Endothelial cell of umbilical vein (primary cell): ENCODE measurements around the gene NTRK2.

ENCODE experiments used
- POLR2AphosphoS5 ChIP-seq: IDR thresholded peaks from 2 replicates; pipeline ENCODE4 v1.6.1; 2012; ENCODE audit warnings: low read depth, mild to moderate bottlenecking, control low read depth, low read length, moderate library complexity; ENCODE audit not compliant: insufficient read depth
- TF ChIP-seq, protein P1 (sequence below), 2 donors: IDR thresholded peaks; 1 replicate in 1 of 2; 2 replicates in 1 of 2; pipeline ENCODE4 v1.5.1; 2011; ENCODE audit warnings: low read length in 2 of 2, mild to moderate bottlenecking in 2 of 2, moderate library complexity in 2 of 2, control low read depth in 1 of 2, inconsistent platforms in 1 of 2, low read depth in 1 of 2; ENCODE audit not compliant: insufficient read depth in 1 of 2; ENCODE audit errors: extremely low read depth in 1 of 2

DNA sequence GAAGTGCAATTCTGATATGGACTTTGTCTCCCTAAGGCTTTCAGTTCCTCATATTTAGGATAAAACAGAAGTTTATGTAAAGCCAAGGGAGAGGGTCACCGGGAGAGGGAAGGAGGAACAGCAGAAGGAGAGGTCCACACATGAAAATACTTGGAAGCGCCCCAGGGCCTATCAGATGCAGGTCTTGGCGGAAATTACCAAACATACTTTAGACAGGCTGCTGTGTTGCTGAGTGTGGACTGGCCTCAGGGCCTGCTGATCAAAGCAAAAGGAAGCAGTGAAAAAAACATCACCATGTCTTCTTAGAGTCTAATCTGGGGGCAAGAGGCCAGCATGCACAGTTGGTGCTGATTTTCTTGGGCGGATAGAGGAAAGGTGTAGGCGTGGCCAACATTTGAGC is 14.1 kb upstream of the NTRK2 start:
- TF ChIP-seq, protein P1, sequence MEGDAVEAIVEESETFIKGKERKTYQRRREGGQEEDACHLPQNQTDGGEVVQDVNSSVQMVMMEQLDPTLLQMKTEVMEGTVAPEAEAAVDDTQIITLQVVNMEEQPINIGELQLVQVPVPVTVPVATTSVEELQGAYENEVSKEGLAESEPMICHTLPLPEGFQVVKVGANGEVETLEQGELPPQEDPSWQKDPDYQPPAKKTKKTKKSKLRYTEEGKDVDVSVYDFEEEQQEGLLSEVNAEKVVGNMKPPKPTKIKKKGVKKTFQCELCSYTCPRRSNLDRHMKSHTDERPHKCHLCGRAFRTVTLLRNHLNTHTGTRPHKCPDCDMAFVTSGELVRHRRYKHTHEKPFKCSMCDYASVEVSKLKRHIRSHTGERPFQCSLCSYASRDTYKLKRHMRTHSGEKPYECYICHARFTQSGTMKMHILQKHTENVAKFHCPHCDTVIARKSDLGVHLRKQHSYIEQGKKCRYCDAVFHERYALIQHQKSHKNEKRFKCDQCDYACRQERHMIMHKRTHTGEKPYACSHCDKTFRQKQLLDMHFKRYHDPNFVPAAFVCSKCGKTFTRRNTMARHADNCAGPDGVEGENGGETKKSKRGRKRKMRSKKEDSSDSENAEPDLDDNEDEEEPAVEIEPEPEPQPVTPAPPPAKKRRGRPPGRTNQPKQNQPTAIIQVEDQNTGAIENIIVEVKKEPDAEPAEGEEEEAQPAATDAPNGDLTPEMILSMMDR (IDR thresholded peaks at IDR 0.05; ENCODE audit: extremely low read depth in 1 of 2, insufficient read depth in 1 of 2, low read depth in 1 of 2, low read length in 2 of 2), result no peak
- TF ChIP-seq POLR2AphosphoS5, result no peak
